ENCODE data around the gene RNF187.

The RNF187 gene

GRCh38 chr1:228487336-228488124 is at the start of gene RNF187:
TSS of gene RNF187 (plus strand) at chr1:228487382.
- DNase-seq, result peak; percentile 12

DNA sequence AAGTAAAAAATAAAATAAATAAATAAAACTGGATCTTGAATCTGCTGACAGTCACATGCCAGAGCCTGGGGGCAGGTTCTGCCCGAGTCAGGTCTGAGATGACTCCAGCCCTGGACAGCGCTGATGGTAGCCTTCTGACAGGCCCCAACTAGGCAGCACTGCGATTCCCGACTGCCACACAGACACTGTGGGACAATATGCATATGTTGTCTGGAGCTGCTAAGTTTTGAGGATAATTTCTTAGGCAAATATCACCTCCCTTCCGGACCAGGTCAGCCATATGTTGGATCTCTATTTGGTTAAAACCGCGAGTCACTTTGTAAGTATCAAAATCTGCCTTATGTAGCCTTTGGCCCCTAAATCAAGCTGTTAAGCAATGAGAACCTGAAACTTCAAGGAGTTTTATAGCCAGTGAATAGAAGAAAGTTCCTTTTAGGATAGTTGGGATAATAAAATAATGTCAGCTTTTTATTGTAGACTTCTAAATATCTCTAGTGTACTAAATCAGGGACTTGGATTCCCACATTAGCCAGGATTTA is 49.7 kb upstream of the RNF187 start:
- no peak for DNase-seq

- DNase-seq, result no peak
Measured at GRCh38 chr1:228438266-228438665, 48.9 kb upstream of the RNF187 start.

GRCh38 chr1:228440761-228441500 is 46.3 kb upstream of the RNF187 start:
- no peak for DNase-seq

GRCh38 chr1:228443395-228443794 is 43.8 kb upstream of the RNF187 start:
- no peak for DNase-seq

- no peak for DNase-seq
Measured at GRCh38 chr1:228445490-228445842, 41.7 kb upstream of the RNF187 start.

GRCh38 chr1:228445843-228446650 is 41.1 kb upstream of the RNF187 start:
- DNase-seq, result no peak

- DNase-seq, result no peak
Measured at GRCh38 chr1:228446852-228447251, 40.3 kb upstream of the RNF187 start.

- no peak for DNase-seq
Measured at GRCh38 chr1:228448372-228448771, 38.8 kb upstream of the RNF187 start.

DNA sequence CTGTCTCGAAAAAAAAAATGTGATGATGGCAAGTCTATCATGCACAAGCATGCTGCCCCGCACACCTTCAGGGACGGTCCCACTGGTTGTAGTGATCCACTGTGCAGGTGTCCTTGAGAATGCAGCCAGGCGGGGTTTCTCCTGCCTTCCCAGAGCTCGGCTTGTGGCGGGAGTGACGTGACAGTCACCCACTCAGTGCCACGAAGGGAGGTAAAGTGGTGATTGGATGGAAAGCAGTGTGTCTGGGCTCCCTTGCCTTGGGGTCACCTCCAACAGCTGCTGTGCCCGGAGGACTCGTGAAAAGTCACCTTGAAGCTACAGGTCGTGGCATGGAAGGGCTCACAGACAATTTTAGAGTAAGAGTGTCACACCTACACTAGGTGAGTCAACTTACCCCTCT is 37.0 kb upstream of the RNF187 start:
- DNase-seq, result no peak

DNA sequence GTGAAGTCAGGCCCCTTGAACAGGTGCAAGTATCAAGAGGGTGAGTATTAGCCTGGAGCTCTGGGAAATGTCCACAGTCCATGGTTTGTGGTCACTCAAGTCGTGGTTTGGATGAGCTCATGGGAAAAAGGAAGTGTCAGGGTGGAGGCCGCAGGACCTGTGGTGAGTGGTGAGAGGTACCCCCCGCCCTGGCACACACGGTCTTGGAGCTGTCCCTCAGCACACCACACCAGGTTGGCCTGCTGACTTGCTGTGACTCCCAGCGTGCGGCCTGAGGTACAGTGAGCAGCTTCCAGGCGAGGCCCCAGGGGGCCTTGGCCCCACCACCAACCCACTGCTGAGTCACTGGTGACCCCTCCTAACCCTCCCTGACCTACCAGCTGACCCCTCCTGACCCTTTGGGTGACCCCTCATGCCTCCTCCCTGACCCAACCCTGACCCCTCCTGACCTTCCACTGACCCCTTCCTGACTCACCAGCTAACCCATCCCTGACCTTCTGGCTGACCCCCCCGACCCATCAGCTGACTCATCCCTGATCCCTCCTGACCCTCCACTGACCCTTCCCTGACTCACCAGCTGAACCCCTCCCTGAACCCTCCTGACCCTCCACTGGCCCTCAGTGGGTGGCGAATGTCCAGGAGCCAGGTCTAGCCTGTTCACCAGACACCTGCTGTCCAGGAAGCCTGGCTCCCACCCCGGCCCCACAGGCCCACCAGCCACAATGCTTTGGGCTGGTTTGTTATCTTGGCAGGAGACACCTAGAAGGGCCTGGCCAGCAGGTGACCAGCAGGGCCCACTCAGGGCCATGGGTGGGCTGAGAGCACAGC is 34.8 kb upstream of the RNF187 start:
- no peak for DNase-seq

GRCh38 chr1:228453022-228453560 is 34.1 kb upstream of the RNF187 start:
- DNase-seq, result no peak

DNA sequence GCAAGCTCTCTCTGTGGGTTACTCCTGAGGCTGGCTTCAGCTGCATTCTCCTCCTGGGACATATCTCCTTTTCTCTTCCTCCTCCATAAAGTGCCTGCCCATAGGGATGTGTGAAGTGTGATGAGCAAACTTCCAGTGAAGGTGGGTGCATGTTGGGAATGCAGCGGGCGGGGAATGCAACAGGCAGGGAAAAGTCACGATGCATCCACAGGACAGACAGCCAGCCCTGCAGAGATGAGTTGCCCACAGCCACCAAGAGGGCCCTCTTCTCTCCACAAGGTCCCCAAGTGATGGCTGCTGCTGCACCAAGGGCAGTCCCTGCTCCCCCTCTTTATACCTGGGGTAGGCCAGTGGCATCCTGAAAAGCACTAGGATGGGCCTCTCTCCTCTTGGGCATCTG is 33.6 kb upstream of the RNF187 start:
- DNase-seq, result no peak

- no peak for DNase-seq
Measured at GRCh38 chr1:228454238-228454637, 32.9 kb upstream of the RNF187 start.

- no peak for DNase-seq
Measured at GRCh38 chr1:228455715-228456114, 31.5 kb upstream of the RNF187 start.

- DNase-seq, result no peak
Measured at GRCh38 chr1:228456252-228457016, 30.7 kb upstream of the RNF187 start.

DNA sequence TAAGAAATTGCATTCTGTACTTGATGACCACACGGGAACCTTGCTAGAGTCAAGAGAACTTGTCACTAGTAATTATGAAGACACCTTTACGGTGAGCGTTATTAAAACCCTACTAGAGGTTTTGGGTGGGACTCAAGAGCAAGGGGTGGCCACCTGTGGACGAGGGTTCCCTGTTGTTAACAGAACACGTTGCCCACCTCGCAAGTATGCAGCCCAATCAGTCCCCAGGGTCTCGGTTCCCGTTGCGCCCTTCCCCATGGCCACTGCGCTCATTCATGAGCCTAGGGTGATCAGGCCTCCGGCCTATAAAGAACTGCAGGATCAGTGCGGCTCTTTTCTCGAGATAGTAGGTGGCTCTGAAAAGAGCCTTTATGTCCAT is 30.2 kb upstream of the RNF187 start:
- no peak for DNase-seq

DNA sequence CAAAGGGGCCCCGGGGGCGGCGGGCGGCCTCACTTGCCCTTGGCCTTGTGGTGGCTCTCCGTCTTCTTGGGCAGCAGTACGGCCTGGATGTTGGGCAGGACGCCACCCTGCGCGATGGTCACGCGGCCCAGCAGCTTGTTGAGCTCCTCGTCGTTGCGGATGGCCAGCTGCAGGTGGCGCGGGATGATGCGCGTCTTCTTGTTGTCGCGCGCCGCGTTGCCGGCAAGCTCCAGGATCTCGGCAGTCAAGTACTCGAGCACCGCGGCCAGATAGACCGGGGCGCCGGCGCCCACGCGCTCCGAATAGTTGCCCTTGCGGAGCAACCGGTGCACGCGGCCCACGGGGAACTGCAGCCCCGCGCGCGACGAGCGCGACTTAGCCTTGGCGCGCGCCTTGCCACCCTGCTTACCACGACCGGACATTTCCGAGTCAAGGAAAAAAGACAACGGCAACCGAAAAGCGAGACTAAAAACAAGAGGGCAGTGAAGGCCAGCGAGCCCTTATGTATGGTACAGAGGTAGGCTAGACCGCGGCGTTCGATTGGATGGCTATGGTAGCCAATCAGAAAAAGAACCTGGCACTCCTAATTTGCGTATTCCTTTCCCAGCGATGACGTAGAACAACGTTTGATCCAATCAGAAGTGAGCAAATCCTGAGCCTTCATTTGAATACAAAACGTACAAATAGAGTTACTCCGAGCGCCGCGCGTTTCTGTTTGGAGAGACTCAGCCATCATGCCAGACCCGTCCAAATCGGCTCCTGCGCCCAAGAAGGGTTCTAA is 29.6 kb upstream of the RNF187 start:
- DNase-seq, result peak; percentile 99

DNA sequence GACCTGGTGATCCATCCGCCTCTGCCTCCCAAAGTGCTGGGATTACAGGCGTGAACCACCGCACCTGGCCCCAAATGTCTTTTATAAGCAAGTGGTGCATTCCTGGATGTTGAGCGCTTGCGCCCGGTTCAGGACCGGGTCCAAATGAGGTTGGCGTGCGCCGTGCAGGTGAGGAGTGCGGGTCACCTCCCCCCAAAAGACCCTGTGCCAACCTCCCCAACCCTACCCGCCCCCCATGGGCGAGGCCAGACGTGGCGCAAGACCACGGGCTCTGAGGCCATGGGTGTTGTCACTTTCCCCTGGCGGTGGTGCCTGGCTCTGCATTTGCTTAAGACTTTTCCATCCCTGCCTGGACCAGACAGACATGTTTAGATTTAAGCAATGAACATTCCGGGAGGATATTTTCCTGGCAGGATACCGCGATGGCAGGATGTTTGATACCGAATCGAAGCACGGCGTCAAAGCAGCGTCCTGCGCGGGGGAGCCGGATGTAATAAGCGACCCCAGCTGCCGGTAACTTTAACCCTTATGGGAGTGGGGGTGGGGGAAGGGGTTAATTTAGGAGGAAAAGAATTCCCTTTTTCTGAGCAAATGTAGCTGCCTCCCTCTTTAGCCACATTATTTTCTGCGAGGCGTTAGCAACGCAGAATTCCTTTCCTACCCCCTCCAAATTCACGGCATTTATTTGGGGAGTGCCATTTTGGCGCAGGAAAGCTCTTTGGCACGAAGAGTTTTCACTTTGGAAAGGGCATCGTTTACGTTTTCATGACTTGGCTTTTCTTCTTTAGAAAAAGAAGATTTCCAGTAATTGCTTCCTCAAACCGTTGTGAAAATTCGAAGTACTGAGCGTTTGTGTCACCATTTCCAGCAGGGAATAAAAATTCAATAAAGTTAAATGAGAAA is 27.8 kb upstream of the RNF187 start:
- DNase-seq, result peak; percentile 85

All from NCI-H1694 (cell line).